HG02885 (cell line): ENCODE measurements around the gene PISD.

Experiments used
- ATAC-seq: cut with Tn5 transposase; IDR thresholded peaks from one replicate; pipeline ENCODE4 v1.9.1; 2021; ENCODE audit warnings: mild to moderate bottlenecking; ENCODE audit not compliant: unreplicated experiment, poor library complexity

The PISD gene

DNA sequence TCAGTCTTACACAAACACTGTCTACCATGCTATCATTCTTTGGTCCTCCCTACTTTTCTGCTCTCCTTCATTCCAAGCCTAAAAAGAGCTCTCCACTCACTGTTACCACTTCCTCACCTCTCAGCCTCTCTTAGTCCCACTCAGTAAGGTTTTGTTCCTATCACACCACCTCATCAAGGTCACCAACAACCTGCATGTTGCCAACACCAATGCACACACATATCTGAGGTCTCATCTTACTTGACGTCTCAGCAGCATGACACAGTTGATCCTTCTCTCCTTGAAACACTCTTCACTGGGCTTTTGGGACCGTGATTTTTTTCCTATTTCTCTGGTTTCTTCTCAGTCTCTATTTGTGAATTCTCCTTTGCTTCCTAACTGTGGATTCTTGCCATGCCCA lies 8.1 kb downstream of the PISD start:
- ATAC-seq, result no peak

DNA sequence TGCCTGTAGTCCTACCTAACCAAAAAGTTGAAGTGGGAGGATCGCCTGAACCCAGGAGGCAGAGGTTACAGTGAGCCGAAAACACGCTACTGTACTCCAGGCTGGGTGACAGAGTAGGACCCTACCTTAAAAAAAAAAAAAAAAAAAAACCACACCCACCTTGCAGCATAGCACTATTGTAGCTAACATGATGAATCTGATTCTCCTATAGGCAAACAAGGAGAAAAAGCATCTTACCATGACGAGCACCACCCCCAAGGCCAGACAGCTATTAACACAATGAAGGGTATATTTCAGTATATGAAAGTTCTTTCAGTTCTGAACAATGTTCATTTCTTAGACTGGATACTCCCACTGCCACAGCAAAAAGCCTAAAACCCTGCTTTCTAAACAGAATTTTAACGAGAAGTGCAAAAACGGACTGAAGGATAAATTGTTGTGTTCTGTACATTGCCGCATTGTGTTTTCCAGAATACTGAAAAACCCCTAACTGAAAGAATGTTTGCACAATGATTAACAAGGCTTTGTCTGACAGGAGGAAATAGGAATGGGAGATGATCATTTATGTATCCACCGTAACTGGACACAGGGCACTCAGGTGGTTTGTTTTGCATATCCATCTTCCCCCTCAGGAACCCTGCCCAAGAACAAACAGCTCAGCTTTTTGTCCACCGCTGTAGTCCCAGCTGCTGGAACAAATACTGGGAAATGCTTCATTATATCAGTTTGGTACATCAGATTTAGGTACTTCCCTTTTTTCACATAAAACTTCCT lies 8.9 kb downstream of the PISD start:
- ATAC-seq, result no peak

DNA sequence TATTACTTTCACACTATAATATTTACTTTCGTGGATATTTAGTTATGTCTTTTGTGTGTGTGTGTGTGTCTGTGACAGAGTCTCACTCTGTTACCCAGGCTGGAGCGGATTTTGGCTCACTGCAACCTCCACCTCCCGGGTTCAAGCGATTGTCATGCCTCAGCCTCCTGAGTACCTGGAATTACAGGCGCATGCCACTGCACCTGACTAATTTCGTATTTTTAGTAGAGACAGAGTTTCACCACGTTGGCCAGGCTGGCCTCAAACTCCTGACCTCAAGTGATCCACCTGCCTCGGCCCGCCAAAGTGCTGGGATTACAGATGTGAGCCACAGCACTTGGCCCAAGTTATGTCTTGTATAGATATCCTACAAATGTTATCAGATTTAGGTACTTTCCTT lies 9.9 kb downstream of the PISD start:
- no peak for ATAC-seq

DNA sequence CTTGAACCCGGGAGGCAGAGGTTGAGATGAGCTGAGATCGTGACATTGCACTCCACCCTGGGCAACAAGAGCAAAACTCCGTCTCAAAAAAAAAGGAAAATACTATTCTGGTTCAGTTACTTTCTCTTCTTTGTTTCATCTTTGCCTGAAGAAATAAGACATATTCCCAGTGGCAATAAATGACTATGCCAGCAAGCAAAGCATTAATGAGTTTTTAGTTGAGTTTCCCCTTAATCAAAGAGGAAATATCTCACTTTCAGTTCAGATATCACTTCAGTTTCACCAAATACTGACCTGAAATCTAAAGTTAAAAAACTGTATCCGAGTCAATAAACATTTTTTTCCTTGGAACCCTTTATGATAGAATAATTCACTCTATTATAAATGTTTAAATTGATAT lies 10.4 kb downstream of the PISD start:
- ATAC-seq, result no peak

DNA sequence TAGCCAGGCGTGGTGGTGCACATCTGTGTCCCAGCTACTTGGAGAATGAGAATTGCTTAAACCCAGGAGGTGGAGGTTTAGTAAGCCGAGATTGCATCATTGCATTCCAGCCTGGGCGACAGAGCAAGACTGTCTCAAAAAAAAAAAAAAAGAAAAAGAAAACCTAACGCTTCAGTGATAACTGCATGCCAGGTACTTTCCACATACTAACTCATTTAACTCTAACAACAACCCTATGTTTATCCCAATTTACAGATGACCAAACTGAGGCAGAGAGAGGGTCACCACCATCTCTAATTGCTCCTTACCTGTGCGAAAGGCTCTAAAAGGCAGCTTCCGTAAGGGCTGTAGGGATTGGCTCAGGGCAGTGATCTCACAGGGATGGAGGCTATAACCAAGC lies 11.6 kb downstream of the PISD start:
- no peak for ATAC-seq

DNA sequence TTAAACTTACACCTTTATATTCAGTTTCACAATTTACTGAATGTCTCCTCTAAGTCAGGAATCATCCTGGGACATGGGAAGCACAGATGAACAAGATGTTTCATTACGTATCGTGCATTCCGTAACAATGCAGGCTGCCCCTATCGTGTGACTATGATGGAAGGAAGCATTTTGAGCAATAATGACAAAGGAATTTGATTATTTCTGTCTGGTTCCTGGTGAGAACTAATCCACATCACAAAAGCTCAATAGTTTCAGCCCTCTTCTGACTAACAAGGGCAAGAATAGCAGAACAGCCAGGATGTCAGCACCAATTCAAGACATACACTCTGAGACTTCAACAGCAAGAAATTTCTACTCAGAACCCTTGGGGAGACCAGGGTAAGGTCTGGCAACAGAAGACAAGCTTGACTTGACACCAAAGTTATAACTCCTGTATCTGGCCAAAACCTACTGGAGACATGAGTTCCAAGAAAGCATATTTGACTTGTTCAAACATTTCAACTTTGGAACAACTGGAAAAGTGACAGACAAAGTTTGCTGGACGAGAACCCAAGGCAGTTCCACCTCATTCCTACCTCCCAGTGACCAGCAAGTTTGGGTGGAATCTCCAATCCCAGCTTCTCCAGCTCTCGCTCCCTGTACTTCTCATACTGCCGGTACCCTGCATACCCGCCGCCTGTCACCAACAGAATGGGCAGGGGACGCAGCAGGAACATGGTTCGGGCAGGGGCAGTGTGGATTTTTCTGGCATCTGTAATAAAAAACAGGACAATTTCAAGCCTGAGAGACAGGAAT lies 14.3 kb downstream of the PISD start:
- ATAC-seq, result no peak

DNA sequence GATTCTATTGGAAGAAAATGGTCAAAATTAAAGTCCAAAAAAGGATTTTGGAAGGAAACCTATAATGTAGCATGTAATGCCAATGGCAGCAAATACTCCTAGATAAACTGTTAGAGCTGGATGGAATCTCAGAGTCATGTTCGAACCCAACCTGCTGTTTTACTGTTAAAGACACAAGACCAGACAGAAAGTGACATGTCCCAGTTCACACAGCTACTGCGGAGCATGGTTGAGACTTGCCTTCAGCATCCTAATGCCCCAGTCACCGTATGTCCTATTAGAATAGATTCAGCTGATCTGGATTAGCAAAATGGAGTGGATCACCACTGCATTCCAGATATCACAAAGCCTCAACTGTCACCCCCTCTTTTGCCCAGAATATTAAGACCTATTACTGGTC lies 14.9 kb downstream of the PISD start:
- no peak for ATAC-seq

DNA sequence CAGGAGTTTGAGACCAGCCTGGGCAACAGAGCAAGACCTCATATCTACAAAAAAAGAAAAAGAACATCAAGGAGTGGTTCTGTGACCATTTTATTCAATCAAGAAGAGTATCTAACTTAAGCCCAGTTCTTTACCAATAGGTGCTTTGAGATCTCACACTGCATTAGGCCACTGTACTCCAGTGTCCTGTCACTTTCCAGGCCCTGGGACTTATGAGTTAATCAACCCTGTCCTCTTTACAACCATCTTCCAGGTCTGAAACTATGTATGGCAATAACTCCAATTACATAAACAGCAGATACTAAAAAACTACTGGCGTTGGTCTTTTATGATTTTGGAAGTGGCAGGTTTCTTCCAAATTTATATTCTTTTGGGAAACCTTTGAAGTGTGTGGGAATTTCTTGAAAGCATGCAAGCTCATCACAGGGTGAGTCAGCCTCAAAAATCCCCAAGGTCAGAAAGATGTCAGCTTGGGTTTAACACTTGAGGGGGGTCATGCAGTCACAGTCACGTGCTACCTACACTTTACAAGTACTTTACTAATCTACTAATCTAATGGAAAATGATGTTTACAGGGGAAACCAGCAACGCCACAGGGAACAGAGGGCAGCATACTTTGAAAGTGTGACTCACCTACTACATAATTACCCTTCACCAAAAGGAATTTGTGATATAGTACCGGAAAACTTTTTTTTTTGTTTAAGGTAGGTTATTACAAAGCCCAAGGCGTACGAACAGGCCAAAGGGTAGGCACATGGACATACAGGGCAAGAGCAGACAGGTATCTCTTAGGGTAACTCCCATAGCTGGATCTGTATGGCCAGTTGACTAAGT lies 15.6 kb downstream of the PISD start:
- ATAC-seq, result peak; percentile 40

DNA sequence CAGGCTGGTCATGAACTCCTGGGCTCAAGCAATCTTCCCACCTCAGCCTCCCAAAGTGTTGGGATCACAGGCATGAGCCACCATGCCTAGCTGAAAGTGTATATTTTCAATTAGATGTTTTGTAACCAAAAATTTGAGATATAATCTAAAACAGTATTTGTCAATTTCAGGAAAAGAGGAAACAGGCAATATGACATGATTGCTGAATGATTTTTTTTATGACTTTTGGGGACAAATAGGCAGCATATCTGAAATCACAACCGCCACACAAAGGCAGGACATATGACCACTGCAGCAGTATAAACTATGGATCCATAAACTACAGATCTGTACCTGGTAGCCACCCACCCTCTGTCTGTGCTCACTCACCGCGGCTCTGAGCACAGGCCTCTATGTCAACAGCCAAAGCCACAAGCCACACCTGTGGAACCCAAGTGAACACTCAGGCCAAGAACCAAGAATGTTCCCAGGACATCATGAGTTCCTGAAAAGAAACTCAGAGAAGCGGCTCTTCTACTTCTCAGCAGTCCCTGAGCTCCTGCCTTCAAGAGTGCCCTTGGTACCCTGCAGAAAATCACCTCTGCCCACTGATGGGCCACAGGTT lies 22.5 kb downstream of the PISD start:
- no peak for ATAC-seq

DNA sequence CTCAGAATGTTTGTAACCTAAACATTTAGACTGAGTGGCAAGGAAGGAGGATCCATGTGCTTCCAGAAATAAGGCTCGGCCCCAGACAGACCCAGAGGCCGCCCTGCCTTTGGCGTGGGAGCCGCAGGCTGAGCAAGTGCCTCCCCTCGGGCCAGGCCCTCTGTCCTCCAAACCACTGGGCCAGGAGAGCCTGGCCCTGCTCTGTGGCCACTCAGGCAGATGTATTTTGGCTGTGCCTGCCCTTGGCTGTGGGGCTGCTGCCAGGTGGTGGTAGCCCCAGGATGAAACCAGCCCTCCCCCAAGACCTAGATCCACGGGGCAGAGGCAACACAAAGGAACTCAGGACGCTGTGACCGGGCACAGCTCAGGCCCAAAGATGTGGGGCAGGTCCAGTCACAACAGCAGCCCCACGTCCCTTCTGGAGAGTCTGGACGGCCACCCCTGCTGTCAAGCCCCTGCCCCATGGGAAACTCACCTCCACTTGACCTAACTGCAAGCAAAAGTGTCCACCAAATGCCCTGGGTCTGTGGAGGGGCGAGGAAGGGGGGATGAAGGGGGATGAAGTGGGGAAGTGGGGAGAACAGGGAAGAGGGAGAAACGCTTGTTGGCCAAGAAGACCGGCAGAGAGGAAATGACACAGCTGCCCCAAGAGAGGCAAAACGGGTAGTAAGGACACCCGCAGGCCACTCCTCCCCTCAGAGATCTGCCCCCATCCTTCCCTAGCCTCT lies 24.0 kb downstream of the PISD start:
- peak; percentile 38 for ATAC-seq

DNA sequence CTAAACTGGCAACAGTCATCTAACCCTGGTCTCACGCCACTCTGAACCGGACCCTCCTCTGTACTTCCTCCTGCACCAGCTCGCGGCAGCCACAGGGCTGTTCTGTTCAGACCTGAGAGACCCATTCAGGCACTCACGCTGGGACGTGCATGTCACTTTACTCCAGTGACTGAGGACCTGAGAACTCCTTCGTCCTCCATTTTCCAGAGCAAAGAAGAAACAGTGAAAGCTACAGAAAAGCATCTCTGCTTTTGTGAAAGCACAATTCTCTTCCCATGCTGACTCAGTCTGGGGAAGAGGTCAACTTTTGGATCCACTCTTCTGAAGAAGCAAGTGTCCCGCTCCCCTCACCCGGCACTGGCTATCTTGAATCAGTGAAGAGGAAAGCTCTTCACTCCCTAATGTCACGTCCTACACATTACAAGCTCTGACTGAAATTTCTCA lies 24.5 kb downstream of the PISD start:
- ATAC-seq, result peak; percentile 46

DNA sequence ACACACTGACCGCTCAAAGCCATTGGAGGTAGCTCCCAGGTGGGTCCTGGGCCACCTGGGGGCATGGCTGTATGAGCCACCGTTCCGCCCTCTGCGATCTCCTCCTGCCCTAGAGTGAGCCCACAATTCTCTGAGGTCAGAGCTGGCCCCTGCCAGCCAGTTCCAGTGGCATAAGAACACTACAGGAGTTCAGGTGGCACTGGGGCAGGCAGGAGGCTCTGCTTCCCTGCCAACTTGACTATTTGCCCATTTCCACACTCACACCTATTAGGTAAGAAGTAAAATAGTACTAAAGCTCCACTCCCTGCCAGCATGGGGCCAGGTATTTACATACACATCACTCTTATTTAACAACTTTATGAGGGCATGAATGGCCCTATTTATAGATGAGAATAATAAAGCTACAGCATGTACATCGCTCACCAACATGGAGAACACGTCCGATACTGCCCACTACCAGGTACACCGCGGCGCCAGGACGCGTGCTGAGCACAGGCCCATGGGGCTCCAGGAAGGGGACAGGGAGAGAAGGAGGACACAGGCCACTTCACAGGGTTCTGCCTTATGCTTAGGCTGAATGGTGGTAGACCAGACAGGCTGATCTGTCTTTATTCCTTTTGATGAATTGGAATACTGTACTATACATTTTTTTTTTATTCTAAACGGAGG lies 26.2 kb downstream of the PISD start:
- no peak for ATAC-seq

DNA sequence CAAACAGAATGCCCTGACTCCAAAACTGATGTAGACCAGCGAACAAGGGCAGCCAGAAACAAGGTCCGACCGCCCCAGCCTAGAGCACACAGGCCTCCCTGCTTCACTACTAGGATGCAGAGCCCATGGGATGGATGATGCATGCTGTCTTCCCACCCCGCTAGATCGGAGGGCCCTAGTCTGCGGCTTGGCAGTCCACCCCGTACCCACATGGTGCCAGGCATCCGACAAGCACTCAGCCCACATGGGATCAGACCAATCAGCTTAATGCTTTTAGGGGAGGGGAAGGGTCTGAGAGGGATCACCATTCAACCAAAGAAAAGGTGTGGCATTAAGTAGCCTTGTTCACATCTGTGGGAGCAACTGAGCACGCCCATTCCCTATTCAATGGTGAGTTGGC lies 30.6 kb downstream of the PISD start:
- no peak for ATAC-seq

DNA sequence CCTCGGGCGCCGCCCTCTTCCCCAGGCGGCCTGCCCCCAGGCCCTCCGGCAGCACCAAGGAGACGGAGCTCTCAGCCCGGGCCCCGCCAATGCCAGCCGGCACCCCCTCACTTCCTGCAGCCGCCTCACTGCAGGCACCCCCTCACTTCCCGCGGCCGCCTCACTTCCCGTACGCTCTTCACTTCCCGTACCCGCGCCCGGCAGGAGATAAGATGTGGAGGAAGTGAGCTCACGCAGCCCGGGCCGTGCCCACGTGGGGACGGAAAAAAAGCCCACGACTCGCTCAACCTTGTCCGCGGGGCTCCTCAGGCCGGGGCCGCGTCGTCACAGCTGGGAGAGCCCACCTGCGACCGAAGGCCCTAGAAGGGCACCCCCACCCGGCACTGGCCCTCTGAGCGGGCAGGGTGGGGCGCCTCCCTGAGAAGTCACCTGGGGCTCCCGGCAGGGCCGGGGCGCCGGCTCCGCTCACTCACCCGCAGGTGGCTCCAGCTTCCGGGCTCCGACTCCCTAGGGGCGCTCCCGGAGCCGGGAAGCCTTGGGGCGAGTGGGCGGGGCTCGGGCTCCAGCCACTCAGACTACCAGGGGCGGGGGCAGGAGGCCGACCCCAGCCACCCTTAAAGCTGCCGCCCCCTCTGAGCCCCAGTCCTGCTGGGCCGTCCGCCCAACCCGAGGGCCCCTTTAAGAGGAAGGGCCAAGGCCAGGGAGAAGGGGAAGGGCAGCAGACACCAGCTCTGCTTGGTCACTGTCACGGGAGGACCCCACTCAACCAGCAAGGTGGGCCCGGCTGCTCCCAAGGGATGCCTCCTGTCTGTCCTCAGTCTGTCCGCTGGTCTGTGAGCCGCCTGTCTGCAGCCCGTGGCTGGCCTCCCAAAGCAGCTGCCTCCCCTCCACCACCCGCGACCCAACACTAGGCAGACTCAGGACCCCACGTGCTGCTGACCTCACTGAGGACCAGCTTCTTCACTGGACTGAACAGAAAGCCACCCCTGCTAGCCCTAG lies 31.4 kb downstream of the PISD start:
- peak; percentile 57 for ATAC-seq

DNA sequence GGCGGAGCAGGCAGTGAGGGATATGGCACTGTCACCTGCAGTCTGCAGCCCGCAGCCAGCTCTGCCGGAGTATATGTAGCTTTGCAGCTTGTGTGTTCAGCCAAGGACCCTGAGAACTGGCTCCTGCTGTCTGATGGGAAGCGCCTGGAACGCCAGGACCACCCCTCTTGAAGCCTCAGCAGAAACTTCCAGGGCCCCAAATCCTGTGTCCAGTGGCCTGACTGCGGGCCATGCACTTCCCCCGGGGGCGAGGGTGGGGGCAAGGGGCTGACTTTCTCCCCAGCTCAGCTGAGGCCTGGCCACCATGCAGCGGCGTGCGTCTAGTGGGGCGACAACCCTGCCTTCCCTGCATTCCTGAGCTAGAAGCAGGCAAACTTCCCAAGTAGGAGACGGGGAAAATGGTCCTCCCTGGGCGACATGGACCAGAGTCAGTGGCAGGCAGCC lies 32.3 kb downstream of the PISD start:
- ATAC-seq, result no peak

DNA sequence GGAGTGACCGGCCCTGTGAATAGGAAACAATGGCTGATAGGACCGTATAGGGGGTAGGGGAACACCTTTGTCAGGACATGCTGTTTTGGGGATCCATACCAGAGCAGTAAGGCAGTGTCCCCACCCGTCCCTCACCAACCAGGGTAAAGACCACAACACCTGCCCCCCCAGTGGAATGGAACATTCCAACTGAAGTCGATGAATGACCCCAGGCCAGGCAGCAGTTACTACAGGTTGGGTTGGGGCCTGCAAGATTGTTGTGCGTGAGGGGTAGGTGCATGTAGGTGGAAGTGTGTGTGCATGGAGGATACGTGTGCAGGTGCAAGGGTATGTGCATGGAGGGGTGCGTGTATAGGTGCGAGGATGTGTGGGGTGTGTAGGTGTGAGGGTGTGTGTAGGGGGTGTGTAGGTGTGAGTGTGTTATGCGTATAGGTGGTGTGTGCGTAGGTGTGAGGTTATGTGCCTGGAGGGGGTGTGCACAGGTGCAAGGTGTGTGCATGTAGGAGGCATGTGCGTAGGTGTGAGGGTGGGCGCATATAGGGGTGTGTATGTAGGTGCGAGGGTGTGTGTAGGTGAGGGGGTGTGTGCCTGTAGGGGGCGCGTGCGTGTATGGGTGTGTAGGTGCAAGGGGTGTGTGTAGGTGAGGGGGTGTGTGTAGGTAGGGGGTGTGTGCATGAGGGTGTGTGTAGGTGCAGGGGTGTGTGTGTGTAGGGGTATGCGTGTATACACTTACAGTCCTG lies 32.9 kb downstream of the PISD start:
- ATAC-seq, result no peak

DNA sequence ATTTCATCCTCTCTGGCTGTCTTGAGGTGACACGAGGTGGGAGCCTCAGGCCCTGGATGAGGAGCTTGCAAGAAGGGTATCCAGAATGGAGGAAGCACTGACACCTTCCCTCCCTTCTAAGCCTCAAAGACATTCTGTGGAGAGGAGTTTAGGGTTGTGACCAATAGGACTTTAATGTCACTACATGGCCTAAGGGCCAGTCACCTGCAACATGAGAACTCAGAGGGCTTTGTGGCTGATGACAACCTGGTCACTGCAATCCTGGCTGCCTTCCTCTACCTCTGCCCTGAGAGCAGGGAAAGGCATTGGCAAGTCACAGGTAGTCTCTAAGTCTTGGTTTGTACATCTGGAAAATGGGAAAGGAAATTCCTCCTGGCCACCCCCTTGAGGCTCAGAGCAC lies 33.7 kb downstream of the PISD start:
- no peak for ATAC-seq
